HS-27A (cell line): ENCODE results near the gene TMEM240.
"Not testable (repeated sequence)": the region's sequence is repeated elsewhere in the genome, so short reads cannot be mapped to it uniquely, and the experiment has no call there.

Source experiments
- DNase-seq: peaks from one replicate; pipeline ENCODE4 v3.0.0-alpha.2; 2012; ENCODE audit warnings: low read depth, missing footprints

TMEM240 gene

GRCh38 chr1:1495461-1495975 lies 44.9 kb downstream of the TMEM240 start:
- not testable (repeated sequence) for DNase-seq

- not testable (repeated sequence) for DNase-seq
These were observed 46.1 kb downstream of the TMEM240 start for GRCh38 chr1:1494311-1494710.

GRCh38 chr1:1491601-1492000 lies 48.8 kb downstream of the TMEM240 start:
- DNase-seq = no peak

- no peak for DNase-seq
These were observed 49.7 kb downstream of the TMEM240 start for GRCh38 chr1:1490633-1491230.

- DNase-seq = no peak
These were observed 50.6 kb downstream of the TMEM240 start for GRCh38 chr1:1489861-1490260.

- DNase-seq = no peak
These were observed 51.2 kb downstream of the TMEM240 start for GRCh38 chr1:1489231-1489630.

GRCh38 chr1:1487701-1488100 lies 52.7 kb downstream of the TMEM240 start:
- DNase-seq = no peak

GRCh38 chr1:1485755-1486317 lies 54.6 kb downstream of the TMEM240 start:
- DNase-seq = not testable (repeated sequence)

- DNase-seq = not testable (repeated sequence)
These were observed 55.3 kb downstream of the TMEM240 start for GRCh38 chr1:1484976-1485750.
